HepG2 (cell line): Measurements from ENCODE around the gene ESYT1. TPM values are rescaled to one million over a fixed set of nuclear protein-coding genes. Genes with fewer than 3 reads are reported as not detected.

Source experiments
- ATF1 ChIP-seq: IDR thresholded peaks from 2 replicates; pipeline ENCODE4 v1.6.1; 2016; ENCODE audit warnings: mild to moderate bottlenecking, control low read depth
- DPF2 ChIP-seq: sonication (generic); formaldehyde crosslinking; IDR thresholded peaks from 2 replicates; pipeline ENCODE4 v1.4.0; 2020; ENCODE audit warnings: mild to moderate bottlenecking, low read depth, missing genetic modification reagents, borderline replicate concordance
- DR1 ChIP-seq: sonication (generic); formaldehyde crosslinking; IDR thresholded peaks from 2 replicates; pipeline ENCODE4 v1.8.0; 2021; ENCODE audit warnings: mild to moderate bottlenecking, missing genetic modification reagents, inconsistent platforms
- FOXP4 ChIP-seq: sonication (generic); formaldehyde crosslinking; IDR thresholded peaks from 2 replicates; pipeline ENCODE4 v1.4.0; 2020; ENCODE audit warnings: missing genetic modification reagents
- HHEX ChIP-seq: IDR thresholded peaks from 2 replicates; pipeline ENCODE4 v1.6.1; 2016; ENCODE audit warnings: control low read depth
- HOXA5 ChIP-seq: sonication (generic); formaldehyde crosslinking; IDR thresholded peaks from 2 replicates; pipeline ENCODE4 v1.4.0; 2020; ENCODE audit warnings: missing genetic modification reagents
- KAT8 ChIP-seq: IDR thresholded peaks from 2 replicates; pipeline ENCODE4 v1.6.1; 2016; ENCODE audit warnings: missing genetic modification reagents, missing compliant biosample characterization
- NFRKB ChIP-seq: fragments of 450-650 bp; IDR thresholded peaks from 2 replicates; pipeline ENCODE4 v1.6.1; 2017
- NR2F1 ChIP-seq, 2 experiments: fragments of 450-650 bp in 1 of 2; formaldehyde crosslinking in 1 of 2; IDR thresholded peaks; 2 replicates each; pipeline versions ENCODE4 v1.5.0 to v1.6.1; 2016 to 2020; ENCODE audit warnings: mild to moderate bottlenecking in 1 of 2, missing compliant biosample characterization in 1 of 2, missing genetic modification reagents in 1 of 2, moderate library complexity in 1 of 2
- RFXAP ChIP-seq: sonication (generic); formaldehyde crosslinking; IDR thresholded peaks from 2 replicates; pipeline ENCODE4 v1.4.0; 2020; ENCODE audit warnings: missing genetic modification reagents, borderline replicate concordance
- SAP130 ChIP-seq: IDR thresholded peaks from 2 replicates; pipeline ENCODE4 v1.6.1; 2016; ENCODE audit warnings: low read depth
- SMC3 ChIP-seq: IDR thresholded peaks from 2 replicates; pipeline ENCODE4 v1.6.1; 2011; ENCODE audit warnings: low read length, improper control_type of control experiment
- SRF ChIP-seq: IDR thresholded peaks from 2 replicates; pipeline ENCODE4 v1.6.1; 2011; ENCODE audit warnings: mild to moderate bottlenecking, low read depth, low read length, moderate library complexity
- TGIF2 ChIP-seq: IDR thresholded peaks from 2 replicates; pipeline ENCODE4 v1.6.1; 2016; ENCODE audit warnings: control low read depth, missing compliant biosample characterization
- ZC3H13 ChIP-seq: sonication (generic); formaldehyde crosslinking; IDR thresholded peaks from 2 replicates; pipeline ENCODE4 v1.8.1; 2023; ENCODE audit warnings: mild to moderate bottlenecking, missing genetic modification reagents, moderate library complexity
- ZMYM4 ChIP-seq: sonication (generic); formaldehyde crosslinking; IDR thresholded peaks from 2 replicates; pipeline ENCODE4 v1.8.1; 2023; ENCODE audit warnings: mild to moderate bottlenecking, missing genetic modification reagents
- ZNF207 ChIP-seq: fragments of 450-650 bp; IDR thresholded peaks from 2 replicates; pipeline ENCODE4 v1.6.1; 2016; ENCODE audit warnings: antibody characterized with exemption, borderline replicate concordance
- ZNF446 ChIP-seq: sonication (generic); formaldehyde crosslinking; IDR thresholded peaks from 2 replicates; pipeline ENCODE4 v1.5.0; 2020; ENCODE audit warnings: mild to moderate bottlenecking, missing genetic modification reagents
- ZNF614 ChIP-seq: IDR thresholded peaks from 2 replicates; pipeline ENCODE4 v1.6.1; 2018; ENCODE audit warnings: missing biosample characterization, missing genetic modification reagents, inconsistent platforms, borderline replicate concordance
- ZNF670 ChIP-seq: sonication (generic); formaldehyde crosslinking; IDR thresholded peaks from 2 replicates; pipeline ENCODE4 v1.8.0; 2022; ENCODE audit warnings: mild to moderate bottlenecking, missing genetic modification reagents, borderline replicate concordance
- polyA plus RNA-seq, 8 experiments: library from polyadenylated mRNA; depleted of rRNA in 3 of 8; stranded (reverse) in 7 of 8; unstranded in 1 of 8; fragments of >200 nt; fragmentation: Illumina TruSeq in 4 of 8; extraction: Trizol in 4 of 8; gene quantifications; 2 replicates each; pipeline versions ENCODE4 v1.2.1 to v1.2.3, GENCODE V29; 2011 to 2016; ENCODE audit warnings: low read depth in 4 of 8, missing spikeins in 1 of 8, mixed read lengths in 1 of 8; ENCODE audit not compliant: insufficient read depth in 1 of 8
- total RNA-seq, 5 experiments: library from RNA; depleted of rRNA; stranded (reverse); fragments of >200 nt; fragmentation: Illumina TruSeq; extraction: Trizol; gene quantifications; 2 replicates each; pipeline ENCODE4 v1.2.3, GENCODE V29; 2016; ENCODE audit warnings: low read depth in 1 of 5
- TF ChIP-seq, protein P1 (sequence below), 2 experiments: fragments of 450-650 bp in 1 of 2; sonication (generic) in 1 of 2; formaldehyde crosslinking in 1 of 2; IDR thresholded peaks; 2 replicates each; pipeline versions ENCODE4 v1.6.1 to v1.8.0; 2016 to 2022; ENCODE audit warnings: antibody characterized with exemption in 1 of 2, mild to moderate bottlenecking in 1 of 2, missing genetic modification reagents in 1 of 2

The ESYT1 gene
- total and polyA plus RNA-seq, 2 of the 13 experiments (the other 11 are each of a cell fraction or from before 2014, with no cell fraction given): 66.9 to 71.0 TPM

DNA sequence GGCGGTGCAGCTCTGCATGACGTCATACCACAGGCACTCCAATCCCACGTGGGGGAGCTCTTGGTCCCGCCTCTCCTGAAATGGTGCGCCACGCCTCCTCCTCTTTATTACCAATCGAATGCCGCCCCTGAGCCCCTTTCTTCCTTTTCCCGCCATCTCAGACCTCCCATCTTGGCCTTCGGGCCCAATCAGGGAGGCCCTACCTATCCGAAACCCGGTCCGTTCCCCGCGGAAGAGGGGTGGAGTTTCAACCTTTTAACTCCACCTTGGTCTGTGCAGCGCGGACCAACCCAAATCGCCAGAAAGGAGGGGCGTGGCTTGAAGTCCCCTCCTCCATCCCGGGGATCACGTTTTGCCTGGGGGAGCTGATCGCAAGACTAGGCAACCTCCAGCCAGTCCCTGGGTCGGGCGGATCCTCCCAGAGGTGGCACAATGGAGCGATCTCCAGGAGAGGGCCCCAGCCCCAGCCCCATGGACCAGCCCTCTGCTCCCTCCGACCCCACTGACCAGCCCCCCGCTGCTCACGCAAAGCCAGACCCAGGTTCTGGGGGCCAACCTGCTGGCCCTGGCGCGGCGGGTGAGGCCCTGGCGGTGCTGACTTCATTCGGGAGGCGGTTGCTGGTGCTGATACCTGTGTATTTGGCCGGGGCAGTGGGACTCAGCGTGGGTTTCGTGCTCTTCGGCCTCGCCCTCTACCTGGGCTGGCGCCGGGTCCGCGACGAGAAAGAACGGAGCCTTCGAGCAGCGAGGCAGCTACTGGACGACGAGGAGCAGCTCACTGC lies at the start of gene ESYT1 (continued):
- no peak for TF ChIP-seq ZNF446 (CRISPR knock-in tag)
- no peak; the same call in 1 of the 2 replicates for TF ChIP-seq KAT8 (CRISPR knock-in tag)
- TF ChIP-seq TGIF2 (CRISPR knock-in tag): no peak
- no peak for TF ChIP-seq ZNF207
- no peak for TF ChIP-seq HHEX (CRISPR knock-in tag)
- TF ChIP-seq SAP130 (CRISPR knock-in tag): peak; percentile 90
- TF ChIP-seq DPF2 (CRISPR knock-in tag): no peak
- TF ChIP-seq, protein P1, sequence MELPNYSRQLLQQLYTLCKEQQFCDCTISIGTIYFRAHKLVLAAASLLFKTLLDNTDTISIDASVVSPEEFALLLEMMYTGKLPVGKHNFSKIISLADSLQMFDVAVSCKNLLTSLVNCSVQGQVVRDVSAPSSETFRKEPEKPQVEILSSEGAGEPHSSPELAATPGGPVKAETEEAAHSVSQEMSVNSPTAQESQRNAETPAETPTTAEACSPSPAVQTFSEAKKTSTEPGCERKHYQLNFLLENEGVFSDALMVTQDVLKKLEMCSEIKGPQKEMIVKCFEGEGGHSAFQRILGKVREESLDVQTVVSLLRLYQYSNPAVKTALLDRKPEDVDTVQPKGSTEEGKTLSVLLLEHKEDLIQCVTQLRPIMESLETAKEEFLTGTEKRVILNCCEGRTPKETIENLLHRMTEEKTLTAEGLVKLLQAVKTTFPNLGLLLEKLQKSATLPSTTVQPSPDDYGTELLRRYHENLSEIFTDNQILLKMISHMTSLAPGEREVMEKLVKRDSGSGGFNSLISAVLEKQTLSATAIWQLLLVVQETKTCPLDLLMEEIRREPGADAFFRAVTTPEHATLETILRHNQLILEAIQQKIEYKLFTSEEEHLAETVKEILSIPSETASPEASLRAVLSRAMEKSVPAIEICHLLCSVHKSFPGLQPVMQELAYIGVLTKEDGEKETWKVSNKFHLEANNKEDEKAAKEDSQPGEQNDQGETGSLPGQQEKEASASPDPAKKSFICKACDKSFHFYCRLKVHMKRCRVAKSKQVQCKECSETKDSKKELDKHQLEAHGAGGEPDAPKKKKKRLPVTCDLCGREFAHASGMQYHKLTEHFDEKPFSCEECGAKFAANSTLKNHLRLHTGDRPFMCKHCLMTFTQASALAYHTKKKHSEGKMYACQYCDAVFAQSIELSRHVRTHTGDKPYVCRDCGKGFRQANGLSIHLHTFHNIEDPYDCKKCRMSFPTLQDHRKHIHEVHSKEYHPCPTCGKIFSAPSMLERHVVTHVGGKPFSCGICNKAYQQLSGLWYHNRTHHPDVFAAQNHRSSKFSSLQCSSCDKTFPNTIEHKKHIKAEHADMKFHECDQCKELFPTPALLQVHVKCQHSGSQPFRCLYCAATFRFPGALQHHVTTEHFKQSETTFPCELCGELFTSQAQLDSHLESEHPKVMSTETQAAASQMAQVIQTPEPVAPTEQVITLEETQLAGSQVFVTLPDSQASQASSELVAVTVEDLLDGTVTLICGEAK (IDR thresholded peaks at IDR 0.05): no peak
- TF ChIP-seq, protein P1 (CRISPR knock-in tag; IDR thresholded peaks at IDR 0.05): no peak
- no peak for TF ChIP-seq HOXA5
- no peak; the same call in 1 of the 2 replicates for TF ChIP-seq FOXP4 (CRISPR knock-in tag)
- TF ChIP-seq ZNF614 (CRISPR knock-in tag): 0 out of 2 replicates have a peak, but pooled peaks have one; percentile 38
- no peak for TF ChIP-seq RFXAP (CRISPR knock-in tag)
- no peak for TF ChIP-seq ZC3H13 (CRISPR knock-in tag)
- peak; percentile 87 for TF ChIP-seq ATF1 (CRISPR knock-in tag)
- TF ChIP-seq NR2F1 (CRISPR knock-in tag; IDR thresholded peaks at IDR 0.05): no peak
- TF ChIP-seq DR1 (CRISPR knock-in tag): peak; percentile 67; the same call in 1 of the 2 replicates
- TF ChIP-seq ZMYM4 (CRISPR knock-in tag): no peak; the same call in 1 of the 2 replicates
- no peak for TF ChIP-seq ZNF670 (CRISPR knock-in tag)
- TF ChIP-seq SMC3: no peak
- no peak for TF ChIP-seq SRF
- no peak for TF ChIP-seq NFRKB
